Bronchial epithelial cell (primary cell): ENCODE results near the gene RFX4. TPM values are rescaled to one million over a fixed set of nuclear protein-coding genes. Genes with fewer than 3 reads are reported as not detected.

Experiments
- DNase-seq: peaks from one replicate; pipeline ENCODE4 v3.0.0-alpha.2; 2010; ENCODE audit warnings: low read depth
- FAIRE-seq: peaks from 2 replicates; lab custom pipeline; 2011; peaks lifted over from hg19 to GRCh38; lab: Jason Lieb, UNC
- H3K27me3 ChIP-seq: 2 replicates; pipeline ENCODE4 v1.5.1; 2011; ENCODE audit warnings: low read length; ENCODE audit not compliant: control insufficient read depth, insufficient read depth
- H3K36me3 ChIP-seq: 2 replicates; pipeline ENCODE4 v1.5.1; 2011; ENCODE audit warnings: low read length; ENCODE audit not compliant: control insufficient read depth, insufficient read depth
- H3K4me3 ChIP-seq: 2 replicates; pipeline ENCODE4 v1.5.1; 2011; ENCODE audit warnings: mild to moderate bottlenecking, low read depth, low read length, control low read depth
- total RNA-seq: library from RNA; depleted of rRNA; stranded (reverse); fragments of >200 nt; gene quantifications from 2 replicates; pipeline ENCODE4 v1.2.1, GENCODE V29; 2014
- TF ChIP-seq, protein P1 (sequence below): IDR thresholded peaks from 2 replicates; pipeline ENCODE4 v1.5.1; 2011; ENCODE audit warnings: mild to moderate bottlenecking, moderate library complexity, low read length, control low read depth, inconsistent platforms; ENCODE audit not compliant: insufficient read depth, severe bottlenecking

The RFX4 gene
- total RNA-seq, 1 donor from 2014 or later = not detected

DNA sequence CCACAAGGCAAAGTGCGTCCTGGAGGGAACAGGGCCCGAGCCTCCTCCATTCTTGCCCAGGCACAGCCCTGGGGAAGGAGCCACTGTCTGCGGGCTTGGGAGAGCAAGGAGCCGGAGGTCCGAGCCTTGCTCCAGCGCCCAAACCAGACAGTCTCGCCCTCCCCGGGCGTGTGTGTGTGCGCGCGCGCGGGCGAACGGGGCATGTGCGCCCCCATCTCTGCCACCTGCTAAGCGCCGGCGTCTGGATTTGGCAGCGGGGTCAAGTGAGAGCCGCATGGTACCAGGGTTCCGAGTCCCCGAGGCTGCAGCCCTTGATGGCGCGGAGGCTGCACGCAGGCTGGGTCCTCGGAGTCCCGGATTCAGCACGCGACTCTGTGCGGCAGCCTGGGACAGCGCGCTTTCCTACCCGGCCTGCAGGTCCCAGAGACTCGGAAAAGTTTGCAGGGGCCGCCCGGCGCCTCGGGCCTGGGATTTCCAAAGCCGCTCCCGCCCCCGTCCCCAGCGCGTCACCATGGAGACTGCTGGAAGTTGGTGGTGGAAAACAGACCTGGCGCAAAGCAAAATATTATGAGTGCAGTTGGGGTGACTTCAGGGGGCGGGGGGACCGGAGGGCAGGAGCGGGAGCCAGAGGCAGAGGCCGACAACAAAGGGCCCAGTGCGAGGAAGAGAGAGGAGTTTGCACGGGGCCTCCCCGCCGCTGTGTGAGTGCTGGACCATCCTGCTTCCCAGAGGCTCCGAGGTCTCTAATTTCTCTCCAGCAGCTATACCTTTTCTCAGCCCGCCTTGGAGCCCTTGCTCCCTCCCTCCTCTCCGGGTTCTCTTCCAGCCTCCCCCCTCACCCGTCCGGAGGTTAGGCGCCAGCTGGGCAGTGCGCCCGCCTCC lies 4.2 kb downstream of the RFX4 start:
- FAIRE-seq = no peak
- Histone ChIP-seq H3K27me3 (peaks cover 62% of the 10 kb centered on the region), H3K36me3 (no peaks in the 10 kb centered on the region), H3K4me3 (no peak overlapping the region)
- no peak for DNase-seq
- TF ChIP-seq, protein P1, sequence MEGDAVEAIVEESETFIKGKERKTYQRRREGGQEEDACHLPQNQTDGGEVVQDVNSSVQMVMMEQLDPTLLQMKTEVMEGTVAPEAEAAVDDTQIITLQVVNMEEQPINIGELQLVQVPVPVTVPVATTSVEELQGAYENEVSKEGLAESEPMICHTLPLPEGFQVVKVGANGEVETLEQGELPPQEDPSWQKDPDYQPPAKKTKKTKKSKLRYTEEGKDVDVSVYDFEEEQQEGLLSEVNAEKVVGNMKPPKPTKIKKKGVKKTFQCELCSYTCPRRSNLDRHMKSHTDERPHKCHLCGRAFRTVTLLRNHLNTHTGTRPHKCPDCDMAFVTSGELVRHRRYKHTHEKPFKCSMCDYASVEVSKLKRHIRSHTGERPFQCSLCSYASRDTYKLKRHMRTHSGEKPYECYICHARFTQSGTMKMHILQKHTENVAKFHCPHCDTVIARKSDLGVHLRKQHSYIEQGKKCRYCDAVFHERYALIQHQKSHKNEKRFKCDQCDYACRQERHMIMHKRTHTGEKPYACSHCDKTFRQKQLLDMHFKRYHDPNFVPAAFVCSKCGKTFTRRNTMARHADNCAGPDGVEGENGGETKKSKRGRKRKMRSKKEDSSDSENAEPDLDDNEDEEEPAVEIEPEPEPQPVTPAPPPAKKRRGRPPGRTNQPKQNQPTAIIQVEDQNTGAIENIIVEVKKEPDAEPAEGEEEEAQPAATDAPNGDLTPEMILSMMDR = no peak

DNA sequence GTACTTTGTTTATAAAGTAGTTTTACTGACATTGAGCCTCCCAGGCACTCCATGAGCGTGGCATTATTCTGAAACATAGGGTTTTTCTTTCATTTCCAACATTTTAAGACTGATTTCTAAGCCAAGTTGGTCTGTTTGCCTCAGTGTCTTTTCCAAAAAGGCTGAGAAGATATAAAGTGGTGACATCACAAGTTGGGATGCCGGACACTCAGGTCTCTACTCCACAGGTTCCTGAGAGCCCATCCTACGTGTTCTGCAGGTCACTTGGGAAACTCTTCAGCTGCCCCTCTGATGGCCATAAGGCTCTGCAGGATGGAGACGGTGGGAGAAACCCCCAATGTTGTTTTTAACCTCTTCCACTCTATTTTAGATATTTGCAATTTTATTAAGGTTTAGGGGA lies 6.0 kb downstream of the RFX4 start:
- Histone ChIP-seq H3K36me3 (no peaks in the 10 kb centered on the region), H3K4me3 (no peak overlapping the region), H3K27me3 (peaks cover 49% of the 10 kb centered on the region)
- FAIRE-seq (no peak), DNase-seq (no peak)
- TF ChIP-seq, protein P1 = no peak

DNA sequence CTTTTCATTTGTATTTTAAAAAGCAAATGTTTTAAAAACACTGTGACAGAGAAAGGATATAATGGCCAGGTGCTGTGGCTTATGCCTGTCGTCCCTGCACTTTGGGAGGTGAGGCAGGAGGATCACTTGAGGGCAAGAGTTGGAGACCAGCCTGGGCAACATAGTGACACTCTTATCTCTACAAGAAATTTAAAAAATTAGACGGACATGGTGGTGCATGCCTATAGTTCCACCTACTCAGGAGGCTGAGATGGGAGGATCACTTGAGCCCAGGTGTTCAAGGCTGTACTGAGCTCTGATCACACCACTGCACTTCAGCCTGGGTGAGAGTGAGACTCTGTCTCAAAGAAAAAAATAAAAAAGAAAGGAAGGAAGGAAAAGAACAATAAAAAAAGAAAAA lies 7.8 kb downstream of the RFX4 start:
- Histone ChIP-seq H3K27me3 (peaks cover 33% of the 10 kb centered on the region), H3K36me3 (no peaks in the 10 kb centered on the region), H3K4me3 (no peak overlapping the region)
- TF ChIP-seq, protein P1 = no peak
- no peak for FAIRE-seq
- DNase-seq = no peak

DNA sequence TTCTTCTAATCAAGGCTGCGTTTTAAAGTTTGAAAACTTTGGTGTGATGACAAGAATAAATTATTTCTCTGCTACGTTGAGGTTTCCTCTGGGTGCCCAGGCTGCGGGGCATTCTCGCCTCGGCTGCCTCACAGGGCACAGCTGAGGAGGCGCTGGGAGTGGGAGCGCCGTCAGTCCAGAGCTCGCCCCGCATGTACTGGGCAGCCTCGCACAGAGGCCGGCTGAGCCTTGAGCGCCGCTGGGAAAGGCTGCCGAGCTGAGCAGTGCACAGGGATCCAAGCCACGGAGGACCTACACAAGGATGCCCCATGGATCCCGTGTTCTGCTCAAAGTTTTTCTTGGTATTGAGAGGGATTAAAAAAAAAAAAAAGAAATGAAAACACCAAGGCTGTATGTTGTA lies 11.6 kb downstream of the RFX4 start:
- Histone ChIP-seq H3K36me3 (no peaks in the 10 kb centered on the region), H3K4me3 (no peak overlapping the region), H3K27me3 (peaks cover 6% of the 10 kb centered on the region)
- DNase-seq = no peak
- TF ChIP-seq, protein P1 = no peak
- FAIRE-seq = no peak

DNA sequence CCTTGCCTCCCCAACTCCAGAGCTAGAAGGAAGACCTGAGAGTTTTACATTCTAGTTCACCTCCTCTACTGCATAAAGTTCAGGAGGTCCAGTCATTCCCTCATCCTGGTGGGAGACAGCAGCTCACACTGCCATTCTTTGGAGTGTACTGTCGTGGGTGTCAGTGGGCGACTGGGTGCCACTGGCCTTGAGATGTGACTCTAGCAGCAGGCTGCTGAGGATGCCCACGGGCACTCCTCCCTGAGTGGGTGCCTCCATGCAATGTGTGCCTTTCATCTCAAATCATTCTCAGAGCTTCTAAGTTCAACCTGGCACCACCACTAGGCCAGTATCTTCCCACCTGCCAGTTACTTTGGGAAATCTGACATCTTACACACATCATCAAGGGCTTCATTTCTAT lies 12.5 kb downstream of the RFX4 start:
- DNase-seq (no peak), FAIRE-seq (no peak)
- TF ChIP-seq, protein P1 = no peak
- Histone ChIP-seq H3K27me3 (peaks cover 2% of the 10 kb centered on the region), H3K36me3 (no peaks in the 10 kb centered on the region), H3K4me3 (no peak overlapping the region)
